PC-9 (cell line): ENCODE measurements around the gene SLC39A3.

ENCODE experiments used
- CTCF ChIP-seq: fragments of 200-600 bp; sonication (generic); conservative IDR thresholded peaks from 2 replicates; pipeline ENCODE4 v1.6.1; 2017; ENCODE audit warnings: mixed run types, antibody characterized with exemption, mild to moderate bottlenecking, moderate library complexity
- EZH2 ChIP-seq: fragments of 200-600 bp; sonication (generic); IDR thresholded peaks from 2 replicates; pipeline ENCODE4 v1.8.0; 2017; ENCODE audit warnings: antibody characterized with exemption, low read depth

- no peak for TF ChIP-seq CTCF
- no peak for TF ChIP-seq EZH2
Observed at GRCh38 chr19:2750808-2751437, 11.1 kb upstream of the SLC39A3 start.
